ENCODE data around the gene NHSL2.
A peak's percentile ranks its signal among the peaks of the same experiment; 100 is the strongest.

NHSL2 gene

GRCh38 chrX:72081605-72082320 lies 171.1 kb downstream of the NHSL2 start:
- no peak for DNase-seq

DNA sequence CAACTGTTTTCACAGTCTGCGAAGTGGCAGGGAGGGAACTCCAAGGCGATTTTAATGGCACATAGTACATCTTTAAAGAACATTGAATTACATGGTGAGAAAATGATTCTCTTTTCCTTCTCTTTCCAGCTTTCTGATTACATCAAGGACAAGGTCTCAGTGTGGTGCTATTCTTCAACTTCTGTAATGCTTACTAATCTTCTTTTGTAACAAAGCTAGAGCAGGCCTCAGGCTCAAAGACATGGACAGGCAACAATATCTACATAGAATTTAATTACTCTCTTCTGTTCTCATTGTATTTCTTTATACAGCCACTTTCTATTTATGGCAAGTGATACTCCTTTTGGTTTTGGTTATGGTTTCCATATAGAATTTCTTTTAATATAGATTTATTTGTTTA lies 172.6 kb downstream of the NHSL2 start:
- DNase-seq = no peak

DNA sequence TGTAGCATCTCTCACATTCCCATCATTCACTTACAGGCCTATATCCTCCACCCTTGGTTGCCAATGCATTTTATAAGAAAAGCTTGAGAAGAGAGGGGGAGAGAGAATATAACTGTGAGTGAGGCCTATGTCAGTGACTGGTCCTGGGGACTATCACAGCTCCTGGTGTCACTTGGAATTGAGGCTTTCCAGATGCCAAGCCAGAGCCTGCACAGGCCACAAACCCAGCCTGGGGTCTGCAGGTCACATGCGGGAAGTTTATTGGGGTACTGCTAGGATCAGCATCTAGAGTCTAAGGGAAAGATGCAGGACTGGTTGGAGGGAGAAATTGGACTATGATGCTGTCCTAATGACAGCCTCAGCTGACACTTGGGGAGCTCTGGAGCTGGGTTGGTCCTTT lies 173.5 kb downstream of the NHSL2 start:
- no peak for DNase-seq

DNA sequence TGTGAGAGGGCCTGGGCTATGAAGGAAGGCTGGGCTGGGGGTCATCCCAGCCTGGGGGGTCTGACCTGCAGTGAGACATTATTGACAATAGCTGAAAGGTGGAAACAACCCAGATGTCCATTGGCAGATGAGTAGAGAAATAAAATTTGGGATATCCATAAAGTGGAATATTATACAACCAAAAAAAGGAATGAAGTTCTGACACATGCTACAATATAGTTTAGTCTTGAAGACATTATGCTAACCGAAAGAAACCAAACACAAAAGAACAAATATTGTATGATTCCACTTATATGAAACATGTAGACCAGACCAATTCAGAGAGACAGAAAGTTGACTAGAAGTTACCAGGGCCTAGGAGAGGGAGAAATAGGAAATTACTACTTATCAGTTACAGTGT lies 176.3 kb downstream of the NHSL2 start:
- DNase-seq = no peak

DNA sequence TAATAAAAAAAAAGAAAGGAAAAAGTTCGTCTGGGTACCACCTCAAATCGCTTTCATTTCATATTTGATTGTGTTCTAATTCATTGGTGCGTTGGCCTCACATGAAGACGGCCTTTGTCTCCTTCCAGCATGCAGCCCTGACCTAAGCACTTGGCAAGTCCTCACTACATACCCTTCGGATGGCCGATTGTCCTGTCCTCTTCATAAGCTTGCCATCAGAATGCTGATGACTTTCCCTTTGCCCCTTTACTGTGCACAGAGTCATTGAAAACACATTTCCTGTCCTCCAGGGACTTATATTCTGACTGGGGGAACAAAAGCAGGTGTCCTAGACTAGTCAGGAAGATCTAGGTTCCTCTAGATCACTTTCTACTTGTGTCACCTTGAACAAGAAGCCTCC lies 178.1 kb downstream of the NHSL2 start:
- DNase-seq = no peak

DNA sequence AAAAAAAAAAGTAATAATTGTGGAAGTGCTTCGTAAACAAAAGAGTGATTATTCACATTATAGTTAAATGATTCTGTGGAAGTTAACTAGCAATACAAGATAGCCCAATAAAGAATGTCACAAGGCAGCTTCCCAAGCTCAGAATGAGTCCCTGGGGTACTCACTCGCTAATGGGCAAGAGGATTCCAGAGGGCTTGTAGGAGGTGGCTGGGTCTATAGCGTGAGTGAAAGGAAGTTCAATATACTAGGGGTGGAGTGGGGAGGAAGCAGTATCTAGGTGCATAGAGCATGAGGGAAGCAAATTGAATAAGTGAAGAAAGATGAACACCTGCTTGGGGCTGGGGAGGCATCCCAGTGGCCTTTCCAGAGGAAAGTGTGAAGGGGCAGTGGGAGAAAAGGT lies 178.6 kb downstream of the NHSL2 start:
- no peak for DNase-seq

DNA sequence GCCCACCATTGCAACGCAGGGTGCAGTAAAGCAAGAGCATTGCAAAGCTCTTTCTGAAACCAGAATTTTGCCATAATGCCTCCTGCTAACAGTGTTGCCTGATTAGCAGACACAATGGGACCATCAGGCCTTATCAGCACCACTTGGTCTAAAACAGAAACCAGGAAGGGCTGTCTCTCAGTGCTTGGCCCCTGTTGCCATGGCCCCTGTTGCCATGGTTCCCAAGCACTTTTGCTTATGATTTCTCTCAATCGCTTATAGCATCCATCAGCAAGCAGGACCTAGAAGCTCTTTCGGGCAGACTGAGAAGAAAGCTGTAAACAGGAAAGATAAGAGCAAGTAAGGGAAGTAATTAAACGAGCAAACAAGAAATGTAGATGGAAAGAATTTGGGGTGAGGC lies 184.2 kb downstream of the NHSL2 start:
- peak in 1 of 2 donors; percentile 30 for DNase-seq

- no peak for DNase-seq
These were observed 184.7 kb downstream of the NHSL2 start for GRCh38 chrX:72095370-72095769.

DNA sequence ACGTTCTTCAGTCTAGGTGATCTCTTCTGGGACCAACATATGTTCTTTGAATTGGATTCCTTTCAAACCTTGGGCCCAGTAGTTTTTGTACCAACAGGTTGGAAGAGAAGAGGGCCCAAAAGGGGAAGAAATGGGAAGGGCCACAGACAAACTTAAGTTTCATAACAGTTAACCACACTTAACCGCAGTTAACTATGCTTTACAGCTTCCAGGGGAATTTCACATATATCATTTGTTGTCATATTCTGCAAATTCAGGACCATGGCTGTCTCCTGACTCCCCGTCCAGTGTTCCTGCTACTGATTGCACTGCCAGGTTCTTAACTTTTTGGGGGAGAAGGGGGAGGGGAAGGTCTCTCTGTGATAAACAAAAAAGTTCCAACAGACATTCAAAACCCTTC lies 186.5 kb downstream of the NHSL2 start:
- DNase-seq = peak; percentile 51 to 54

- peak; percentile 24 to 33 for DNase-seq
These were observed 189.6 kb downstream of the NHSL2 start for GRCh38 chrX:72100051-72100755.

DNA sequence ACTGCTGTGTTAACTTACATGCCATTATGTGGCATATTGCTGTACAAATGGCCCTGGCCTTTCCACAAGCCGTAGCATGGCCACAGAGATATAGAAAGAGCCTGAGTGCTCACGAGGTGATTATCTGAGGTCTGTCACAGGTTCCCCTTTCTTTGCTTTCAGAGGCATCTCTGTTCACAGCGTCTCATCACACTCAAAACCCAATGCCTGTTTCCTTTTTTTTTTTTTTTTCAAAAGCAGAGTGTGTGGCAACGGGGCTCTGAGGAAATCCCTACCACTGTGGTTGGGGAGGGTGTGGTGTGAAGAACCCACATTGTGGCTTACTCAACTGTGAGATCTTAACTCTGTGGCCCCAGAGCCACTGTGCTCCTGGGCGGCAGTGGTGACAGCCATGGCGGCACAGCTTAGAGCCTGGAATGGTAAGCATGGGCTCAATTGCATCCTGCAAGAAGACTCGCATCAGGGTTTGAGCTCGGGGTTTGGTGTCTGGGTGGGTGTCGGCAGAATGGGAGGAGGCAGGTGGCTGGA lies 190.2 kb downstream of the NHSL2 start:
- DNase-seq = peak; percentile 81 to 85

DNA sequence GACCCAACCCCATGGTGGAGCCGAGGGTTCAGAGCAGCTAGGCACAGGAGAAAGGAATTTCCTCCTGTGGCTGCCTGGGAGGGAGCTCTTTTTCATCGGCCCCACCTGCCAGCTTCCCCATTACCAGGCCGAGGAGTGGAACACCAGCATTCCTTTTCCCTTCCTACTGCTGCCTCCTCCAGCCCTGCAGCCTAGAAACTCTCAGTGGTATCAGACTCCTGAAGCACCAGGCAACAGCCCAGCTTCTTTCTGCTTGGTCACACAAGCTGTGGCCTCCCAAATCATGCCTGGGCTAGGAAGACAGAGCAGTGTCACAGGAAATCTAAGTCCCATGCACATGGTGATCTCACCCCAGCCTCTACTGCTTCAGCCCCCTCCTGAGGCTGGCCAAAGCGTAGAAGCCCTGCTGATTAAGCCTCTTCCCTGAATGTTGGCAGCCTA lies 191.0 kb downstream of the NHSL2 start:
- DNase-seq = peak in 1 of 2 donors; percentile 37

DNA sequence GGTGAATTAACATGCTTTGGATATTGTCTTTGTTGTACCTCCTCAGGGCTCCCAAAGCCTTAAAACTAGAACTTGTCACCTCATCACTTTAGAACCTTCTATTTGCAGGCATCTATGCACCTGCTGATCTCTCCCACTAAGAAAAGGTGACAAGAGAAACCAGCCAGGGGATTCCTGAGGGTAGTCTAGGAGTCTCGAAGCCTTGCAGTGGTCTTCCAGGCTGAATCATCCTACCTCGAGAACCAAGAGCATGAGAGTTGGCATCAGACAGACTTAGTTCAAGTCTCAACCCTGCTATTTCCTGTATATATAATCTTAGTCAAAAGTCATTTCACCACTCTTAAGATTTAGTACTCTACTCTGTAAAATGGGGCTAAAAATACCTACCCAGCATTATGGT lies 191.5 kb downstream of the NHSL2 start:
- no peak for DNase-seq

DNA sequence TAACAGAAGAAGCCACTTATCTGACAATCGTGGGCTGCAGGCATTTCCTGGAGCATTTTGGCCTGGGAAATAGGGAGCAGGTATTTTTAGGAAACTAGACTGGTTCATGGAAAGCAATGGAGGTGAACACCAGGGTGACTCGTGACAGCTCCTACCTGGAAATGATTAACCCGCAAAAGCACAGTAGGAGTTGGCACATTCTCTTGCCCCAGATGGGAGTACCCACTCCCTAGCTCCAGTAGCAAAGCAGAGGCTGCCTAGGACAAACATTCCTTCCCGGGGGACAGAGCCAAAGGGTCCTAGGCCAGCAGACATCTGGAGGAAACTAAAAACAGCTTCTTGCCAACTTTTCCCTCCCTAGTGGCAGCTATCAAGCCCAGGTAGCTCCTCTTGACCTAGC lies 192.1 kb downstream of the NHSL2 start:
- no peak for DNase-seq

DNA sequence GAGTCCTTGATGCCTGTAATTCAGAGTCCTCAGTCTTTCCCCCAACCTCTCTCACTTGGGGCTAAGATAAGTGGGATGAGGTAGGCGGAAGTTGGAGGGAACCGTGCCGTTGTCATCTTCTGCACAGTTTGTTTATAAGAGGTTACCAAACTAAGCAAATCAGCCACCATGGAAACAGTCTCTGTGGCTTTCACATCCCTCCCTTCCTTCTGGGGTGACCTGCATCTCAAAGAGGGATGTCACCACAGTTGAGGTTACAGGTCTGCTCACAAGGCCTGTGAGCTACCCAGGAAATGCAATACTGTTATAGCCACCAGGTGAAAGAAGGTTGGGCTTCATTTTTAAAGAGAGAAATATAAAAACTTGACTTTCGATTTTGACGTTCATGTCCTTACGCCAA lies 194.8 kb downstream of the NHSL2 start:
- no peak for DNase-seq

- peak; percentile 38 to 41 for DNase-seq
These were observed 196.7 kb downstream of the NHSL2 start for GRCh38 chrX:72107320-72107719.

DNA sequence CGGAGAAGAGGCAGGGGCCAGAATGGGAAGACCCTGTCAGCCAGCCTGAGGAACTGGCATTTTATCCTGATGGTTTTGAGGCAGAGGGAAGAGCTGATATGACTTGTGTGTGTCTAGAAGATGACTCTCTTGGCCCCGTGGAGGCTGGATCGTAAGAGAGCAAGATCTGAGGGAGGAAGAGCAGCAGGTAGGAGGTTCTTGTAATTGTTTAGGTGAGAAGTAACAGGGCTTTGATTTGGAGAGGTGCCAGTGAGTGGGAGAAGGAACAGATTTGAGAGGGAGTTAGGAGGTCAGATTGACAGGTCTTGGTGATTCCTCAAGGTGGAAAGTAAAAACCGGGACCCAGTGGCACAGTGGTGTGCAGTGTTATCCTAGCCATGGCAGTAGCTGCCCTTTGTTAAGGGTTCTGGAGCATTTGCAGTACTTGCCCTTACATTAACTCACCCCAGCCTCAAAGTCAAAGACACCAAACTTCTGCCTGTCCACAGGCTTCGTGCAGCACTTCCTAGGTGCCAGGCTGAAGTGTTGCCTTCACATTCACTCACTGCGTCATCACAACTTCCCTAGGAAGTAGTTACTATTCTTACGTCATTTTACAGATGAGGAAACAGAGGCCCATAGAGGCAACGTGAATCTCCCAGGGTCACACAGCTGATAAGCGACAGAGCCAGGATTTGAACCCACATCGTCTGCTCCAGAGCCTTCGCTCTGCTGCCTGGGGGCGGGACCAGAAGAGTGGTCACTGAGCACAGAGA lies 197.4 kb downstream of the NHSL2 start:
- peak; percentile 31 to 37 for DNase-seq

DNA sequence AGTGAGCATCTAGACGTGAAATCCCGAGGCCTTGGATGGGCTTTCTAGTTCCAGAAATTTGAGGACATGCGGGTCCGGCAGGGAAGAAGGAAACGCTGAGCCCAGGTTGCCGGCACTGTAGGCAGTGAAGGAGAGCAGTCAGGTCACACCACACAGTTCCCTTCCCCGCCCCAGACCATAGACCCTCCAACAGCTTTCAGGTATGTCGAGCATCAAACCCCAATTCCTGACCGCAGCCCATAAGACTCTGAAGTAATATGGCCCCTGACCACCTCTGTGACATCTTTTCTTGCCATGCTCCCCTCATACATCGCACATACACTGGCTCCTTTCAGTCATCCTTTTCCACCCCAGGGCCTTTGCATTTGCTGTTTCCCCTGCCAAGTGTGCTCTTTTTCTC lies 198.0 kb downstream of the NHSL2 start:
- no peak for DNase-seq

- no peak for DNase-seq
These were observed 199.6 kb downstream of the NHSL2 start for GRCh38 chrX:72110051-72110875.

- DNase-seq = no peak
These were observed 200.4 kb downstream of the NHSL2 start for GRCh38 chrX:72110876-72111708.

GRCh38 chrX:72113461-72113860 lies 202.8 kb downstream of the NHSL2 start:
- no peak for DNase-seq

DNA sequence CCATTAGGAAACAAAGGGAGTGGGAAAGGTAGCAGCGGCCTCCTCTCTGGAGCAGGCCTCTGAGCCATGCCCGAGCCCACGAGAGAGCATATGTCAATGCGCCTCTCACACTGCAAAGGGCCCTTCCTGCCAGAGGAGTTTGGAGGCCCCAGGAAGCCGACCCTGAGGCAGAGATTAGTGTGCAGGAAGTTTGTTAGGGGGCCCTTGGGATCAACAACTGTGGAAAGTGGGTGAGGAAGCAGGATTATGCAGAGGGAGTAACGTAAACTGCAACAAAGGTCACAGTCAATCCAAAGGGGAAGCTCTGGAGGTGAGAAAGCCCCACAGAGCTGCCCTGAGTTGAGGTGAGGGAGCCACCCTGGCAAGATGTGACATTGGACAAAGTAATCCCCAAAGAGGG lies 203.7 kb downstream of the NHSL2 start:
- DNase-seq = no peak
